Measurements from ENCODE around the gene ORC2.
"Not testable (repeated sequence)": the region's sequence is repeated elsewhere in the genome, so short reads cannot be mapped to it uniquely, and the experiment has no call there.

The ORC2 gene

DNA sequence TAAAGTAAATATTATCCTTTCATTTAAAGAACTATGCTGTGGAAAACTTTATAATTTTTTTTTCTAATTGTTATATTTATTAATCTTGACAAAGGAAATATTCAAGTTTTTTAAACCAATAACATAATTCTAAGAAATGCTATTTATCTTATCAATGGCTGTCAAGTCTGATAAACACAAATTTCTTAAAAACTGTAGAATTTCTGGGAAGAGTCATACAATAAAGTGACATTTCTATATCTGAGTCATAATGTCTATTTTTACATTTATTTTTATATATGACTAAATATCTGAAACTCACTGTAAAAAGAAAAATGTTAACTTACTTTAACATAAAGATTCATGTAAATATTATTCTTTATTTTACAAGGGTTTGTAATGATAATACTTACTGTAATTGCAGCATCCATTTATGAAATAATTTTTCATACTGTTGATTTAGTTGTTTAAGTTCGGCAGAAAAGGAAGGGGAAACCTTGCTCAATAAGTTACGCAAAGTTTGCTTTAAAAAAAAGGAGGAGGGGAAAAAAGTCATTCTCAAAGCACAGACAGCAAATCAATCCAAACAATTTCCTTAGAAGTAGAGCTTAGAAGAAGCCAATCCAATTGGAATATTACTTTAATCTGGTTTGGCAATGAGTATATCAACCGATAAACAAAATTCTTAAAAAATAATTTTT, 32.4 kb downstream of the ORC2 start:
- DNase-seq = no peak

DNA sequence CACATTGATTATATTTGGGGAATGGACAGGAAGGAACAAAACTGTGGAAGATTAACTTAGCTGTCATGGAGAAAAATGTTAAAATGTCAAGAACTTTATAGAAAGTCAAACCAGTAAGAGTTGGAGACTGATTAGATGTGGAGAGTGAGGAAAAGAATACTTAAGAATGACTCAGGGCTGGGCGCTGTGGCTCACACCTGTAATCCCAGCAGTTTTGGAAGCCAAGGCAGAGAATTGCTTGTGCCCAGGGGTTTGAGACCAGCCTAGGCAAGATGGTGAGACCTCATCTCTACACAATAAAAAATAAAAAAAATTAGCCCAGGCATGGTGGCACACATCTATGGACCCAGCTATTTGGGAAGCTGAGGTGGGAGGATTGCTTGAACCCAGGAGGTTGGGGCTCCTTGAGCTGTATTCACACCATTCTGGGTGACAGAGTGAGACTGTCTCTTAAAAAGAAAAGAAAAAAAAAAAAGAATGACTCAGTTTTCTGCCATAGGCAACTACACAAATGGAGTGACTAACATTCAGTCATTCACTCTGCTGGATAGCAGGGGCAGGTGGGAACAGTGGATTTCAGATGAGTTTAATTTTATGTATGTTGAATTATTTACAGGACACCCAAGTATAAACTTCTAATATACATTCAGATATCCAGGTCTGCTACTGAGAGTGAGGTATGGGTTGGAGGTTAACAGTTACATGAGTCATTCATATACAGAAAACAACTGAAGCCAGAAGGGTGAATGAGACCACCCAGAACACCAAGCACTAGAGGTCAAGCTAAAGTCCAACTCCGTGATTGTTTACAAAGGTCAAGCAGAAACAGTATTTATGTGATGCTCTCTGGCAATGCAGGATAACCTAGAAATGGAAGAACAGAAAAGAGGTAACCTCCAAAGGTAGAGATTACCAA, 33.9 kb downstream of the ORC2 start:
- no peak for DNase-seq

DNA sequence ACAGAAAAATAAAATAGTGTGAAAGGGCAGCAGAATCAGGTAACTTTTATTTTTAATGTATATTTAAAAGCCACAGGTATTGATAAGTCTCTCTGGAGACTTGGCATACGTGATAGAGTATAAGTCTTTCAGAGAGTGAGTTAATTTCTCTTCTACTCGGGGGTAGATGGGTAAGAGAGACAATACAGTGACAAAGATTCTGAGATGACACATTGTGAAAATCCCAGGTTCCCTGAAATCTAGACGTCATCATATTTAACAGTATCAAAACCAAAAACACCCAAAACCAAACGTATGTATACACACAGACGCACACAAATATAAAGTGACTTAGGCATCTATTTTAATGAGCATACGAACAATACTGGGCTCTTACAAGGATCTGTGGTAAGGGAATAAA, 41.0 kb downstream of the ORC2 start:
- DNase-seq = no peak

DNA sequence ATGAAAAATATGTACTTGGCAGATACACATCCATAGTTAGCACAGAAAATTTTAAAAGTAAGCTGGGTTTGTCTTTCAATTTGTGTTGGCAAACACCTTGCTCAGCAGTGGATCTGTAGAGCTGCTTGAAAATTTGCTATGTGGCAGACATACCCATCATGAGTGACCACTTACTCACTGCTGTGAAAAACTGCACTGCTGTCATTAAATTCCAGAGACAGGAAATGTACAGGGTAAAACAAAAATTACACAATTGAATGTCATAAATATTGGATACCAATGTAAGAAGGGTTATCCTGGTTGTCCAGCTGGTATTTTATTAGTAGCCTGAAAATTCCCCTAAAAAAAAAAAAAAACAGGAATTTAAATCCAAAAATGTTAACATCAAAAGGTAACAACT, 49.8 kb downstream of the ORC2 start:
- no peak for DNase-seq

DNA sequence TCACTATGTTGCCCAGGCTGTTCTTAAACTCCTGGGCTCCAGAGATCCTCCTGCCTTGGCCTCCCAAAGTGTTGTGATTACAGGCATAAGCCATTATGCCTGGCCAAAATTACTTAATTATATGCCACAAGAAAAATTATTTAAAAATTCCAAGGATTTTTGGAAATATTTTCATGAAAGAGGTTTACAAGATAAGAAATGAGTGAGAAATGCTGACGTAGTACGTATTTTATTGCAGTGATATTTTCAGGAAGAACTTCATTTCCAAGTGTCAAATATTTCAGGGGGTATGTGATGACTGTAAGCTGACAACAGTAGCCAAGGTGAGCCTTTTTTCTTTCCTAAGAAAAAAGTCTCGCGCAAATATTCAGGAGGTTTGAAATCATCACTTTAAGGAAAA, 53.5 kb downstream of the ORC2 start:
- DNase-seq = no peak

DNA sequence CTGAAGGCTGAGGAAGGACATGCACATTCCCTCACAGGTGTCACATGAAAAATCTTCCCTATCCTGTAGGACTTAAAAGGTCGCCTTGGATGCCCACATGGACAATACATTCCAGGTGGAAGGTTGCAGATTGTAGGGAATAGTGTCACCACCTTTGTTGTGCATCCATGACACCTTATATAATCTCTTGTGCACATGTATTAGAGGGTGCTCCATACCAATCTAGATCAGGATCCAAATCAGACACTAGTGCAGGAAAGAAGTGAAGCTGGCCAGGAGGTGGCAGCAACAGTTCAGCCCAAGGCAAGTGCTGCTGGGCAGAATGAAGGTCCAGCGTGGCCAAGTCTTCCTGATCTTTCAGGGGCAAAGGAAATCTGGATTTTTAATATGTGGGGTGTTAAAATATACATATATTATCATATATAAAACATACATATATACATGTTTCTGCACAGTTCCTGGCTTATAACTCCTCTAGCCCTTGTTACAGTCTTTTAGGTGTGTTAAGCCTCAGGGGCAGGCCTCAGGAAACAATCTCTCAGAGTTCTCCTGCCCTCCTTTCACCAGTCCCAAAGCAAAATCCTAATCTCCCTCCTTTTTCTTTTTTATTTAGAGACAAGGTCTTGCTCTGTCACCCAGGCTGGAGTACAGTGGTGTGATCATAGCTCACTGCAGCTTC, 57.7 kb downstream of the ORC2 start:
- DNase-seq = peak; percentile 60

DNA sequence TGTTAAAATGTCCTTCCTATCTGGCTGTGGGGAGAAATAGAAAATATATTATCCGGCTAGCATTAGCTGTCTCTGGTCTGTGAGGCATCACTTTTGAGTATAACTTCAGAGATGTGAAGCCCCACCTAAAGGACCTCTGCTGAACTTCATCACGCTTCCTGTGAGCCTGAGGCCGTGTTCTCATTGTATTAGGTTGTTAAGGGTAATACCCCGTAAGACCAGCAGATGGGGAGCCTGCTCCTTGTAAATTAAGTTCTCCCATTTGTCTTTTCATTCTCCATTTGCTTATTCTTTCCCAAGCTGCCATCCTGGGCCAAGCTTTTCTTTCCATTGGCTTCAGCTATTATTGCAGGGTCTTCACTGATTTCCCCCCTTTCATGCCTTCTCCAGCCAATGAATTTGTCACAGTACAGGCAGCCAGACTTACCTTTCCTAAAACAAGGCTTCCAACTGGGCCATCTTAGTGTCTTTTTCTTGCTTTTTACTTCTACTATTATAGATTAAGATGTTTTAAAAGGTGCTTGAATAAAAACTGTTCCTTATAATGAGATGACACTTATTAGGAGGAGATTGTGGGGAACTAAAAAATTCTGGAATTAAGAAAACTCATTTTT, 61.9 kb downstream of the ORC2 start:
- peak; percentile 85 for DNase-seq

DNA sequence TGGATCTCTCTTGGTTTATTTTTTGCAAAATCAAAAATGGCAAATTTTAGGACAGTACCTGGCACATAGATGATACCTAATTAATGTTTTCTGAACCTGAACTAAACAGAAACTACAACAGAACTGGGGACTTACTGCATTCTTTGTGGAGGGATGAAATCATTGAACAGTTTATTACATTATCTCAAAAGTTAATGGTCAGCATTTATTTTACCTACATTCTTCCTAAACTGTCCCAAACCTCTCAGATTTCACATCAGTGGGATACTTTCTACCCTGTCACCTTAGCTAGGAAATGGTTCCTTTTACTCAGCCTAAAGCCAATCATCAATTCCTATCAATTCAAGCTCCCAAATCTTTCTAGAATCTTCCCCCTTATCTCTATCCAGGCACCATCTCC, 64.0 kb downstream of the ORC2 start:
- no peak for DNase-seq

DNA sequence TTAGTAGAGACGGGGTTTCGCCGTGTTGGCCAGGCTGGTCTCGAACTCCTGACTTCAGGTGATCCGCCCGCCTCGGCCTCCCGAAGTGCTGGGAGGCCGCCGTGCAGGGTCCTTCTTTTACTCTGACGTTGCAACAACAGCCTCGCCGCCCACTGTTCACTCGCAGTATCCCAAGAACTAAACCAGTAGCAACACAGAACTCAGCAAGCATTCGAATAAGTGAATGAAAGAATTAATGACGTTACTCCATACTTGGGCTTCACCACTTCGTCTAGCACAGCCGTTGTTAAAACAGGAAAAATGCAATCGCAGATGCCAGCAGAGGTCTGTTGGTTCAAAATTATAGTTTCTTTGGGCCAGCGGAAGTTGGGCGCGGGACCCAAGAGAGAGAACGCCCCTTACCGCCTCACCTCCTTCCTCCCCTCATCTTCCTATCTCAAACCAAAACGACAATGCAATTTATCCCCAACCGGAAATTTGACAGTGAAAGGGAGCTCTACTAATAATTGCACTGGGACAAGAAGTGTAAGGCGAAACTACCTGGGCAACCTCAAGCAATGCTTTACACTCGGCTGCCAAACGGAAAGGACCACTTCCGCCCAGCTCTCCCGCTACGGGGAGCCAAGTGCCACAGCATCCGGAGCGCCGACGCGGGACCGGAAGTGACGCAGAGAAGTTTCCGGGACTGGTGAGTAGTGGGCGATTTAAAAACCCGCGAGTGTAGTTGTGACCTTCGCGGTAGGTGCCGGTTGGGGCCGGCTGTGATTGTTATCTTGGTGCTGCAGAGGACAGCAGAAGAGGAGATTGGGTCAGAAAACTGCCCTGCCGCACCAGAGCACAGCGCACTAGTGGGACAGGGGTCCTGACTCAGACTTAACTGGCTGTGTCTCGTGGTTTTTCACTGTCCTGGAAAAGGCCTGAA, 74.5 kb downstream of the ORC2 start, which contains the start of the genes NIF3L1 and PPIL3:
TSS of gene NIF3L1 (plus strand) at position 668 of the 922 bp plus-strand sequence. CDS start 2,573 bp downstream, outside the sequence.
TSS of gene PPIL3 (minus strand) at position 374 of the 922 bp plus-strand sequence. CDS start 1,462 bp downstream, outside the sequence.
- peak; percentile 97 for DNase-seq

DNA sequence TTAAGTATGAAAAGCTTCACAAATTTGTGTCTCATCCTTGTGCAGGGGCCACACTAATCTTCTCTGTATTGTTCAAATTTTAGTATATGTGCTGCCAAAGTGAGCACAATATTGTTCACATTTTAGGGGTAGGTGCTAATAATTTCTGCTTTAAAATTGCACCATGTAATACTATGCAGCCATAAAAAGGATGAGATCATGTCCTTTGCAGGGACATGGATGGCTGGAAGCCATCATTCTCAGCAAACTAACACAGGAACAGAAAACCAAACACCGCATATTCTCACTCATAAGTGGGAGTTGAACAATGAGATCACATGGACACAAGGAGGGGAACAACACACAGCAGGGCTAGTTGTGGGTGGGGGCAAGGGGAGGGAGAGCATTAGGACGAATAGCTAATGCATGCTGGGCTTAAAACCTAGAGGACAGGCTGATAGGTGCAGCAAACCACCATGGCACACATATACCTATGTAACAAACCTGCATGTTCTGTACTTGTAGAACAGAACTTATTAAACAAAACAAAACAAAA, 81.7 kb downstream of the ORC2 start:
- DNase-seq = not testable (repeated sequence)

DNA sequence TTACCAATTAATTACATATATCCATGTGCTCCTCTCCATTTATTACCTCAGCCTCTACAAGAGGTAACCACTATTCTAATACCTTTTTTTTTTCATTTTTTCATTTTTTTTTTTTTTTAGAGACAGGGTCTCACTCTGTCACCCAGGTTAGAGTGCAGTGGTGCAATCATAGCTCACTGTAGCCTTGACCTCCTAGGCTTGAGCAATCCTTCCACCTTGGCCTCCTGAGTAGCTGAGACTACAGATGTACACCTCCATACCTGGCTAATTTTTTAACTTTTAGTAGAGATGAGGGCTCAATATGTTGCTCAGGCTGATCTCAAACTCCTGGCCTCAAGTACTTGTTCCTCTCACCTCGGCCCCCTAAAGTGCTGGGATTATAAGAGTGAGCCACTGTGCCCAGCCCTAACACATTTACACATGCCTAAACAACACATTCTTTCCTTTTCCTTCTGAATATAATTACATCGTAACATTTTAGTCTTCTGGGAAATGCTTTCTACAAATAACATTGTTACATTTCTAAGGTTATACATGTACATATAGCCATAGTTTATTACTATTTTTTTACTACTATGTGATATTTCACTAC, 85.1 kb downstream of the ORC2 start:
- no peak for DNase-seq

DNA sequence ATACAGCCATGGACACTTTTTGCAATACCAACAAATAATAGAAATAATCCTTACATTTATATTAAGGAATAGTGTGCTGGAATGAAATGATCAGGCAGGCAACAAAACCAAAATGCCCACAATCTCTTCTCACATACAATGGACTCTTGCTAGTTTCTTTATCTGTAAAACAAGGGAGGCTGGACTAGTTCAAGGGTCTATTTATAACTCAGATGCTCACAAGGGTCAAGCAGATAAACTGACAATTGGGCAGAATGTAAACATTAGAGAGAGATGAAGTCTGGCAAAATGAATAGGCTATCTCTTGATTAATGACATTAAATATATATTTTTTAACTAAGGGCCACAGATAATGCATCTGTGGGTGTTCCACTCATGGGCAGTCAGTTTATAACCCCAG, 86.0 kb downstream of the ORC2 start:
- no peak for DNase-seq

DNA sequence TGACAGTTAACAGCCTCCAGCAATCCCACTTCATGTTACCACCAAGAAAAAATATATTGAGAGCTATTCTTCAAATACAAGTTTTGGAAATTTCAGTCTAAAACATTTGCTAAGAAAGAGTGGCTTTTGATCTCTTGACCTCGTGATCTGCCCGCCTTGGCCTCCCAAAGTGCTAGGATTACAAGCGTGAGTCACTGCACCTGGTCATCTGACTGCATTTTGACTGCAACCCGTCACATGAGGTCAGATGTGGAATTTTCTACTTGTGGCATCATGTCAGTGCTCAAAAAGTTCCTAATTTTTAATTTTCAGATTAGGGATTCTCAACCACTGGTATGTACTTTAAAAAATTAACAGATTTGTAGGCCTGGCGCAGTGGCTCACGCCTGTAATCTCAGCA, 89.9 kb downstream of the ORC2 start:
- no peak for DNase-seq

DNA sequence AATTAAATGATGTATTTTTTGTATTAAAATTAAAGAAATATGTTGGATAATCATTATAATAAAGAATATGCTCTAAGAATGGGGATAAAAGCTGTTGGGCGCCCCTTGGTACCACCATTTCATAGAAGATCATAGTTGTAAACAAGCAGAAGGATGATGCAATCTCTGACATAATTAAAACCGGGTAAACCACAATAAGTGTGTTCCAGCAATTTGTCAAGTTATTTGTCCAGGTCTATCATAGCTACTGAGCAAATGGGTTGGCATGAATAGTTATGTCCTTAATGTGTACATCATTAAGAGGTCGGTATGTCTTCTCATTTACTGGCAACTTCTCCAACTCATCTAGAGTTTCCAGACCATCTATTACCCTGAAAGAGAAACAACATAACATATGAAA, 92.3 kb downstream of the ORC2 start:
- DNase-seq = no peak

DNA sequence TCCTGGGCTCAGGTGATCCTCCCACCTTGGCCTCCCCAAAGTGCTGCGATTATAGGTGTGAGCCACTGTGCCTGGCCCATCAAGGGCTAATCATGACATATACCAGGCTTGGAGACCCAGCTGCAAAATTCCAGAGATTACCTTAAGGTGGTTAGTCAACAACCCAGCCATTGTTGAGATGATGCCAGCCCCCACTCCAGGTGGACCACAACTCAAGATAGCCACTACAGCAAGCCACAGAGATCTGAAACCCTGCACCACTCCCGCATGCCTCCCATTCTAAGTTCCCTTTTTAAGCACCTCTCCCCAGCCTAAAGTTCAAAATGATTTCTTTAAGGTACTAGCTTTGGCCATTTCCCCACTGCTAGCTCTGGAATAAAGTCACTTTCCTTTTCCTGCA, 94.4 kb downstream of the ORC2 start:
- no peak for DNase-seq

DNA sequence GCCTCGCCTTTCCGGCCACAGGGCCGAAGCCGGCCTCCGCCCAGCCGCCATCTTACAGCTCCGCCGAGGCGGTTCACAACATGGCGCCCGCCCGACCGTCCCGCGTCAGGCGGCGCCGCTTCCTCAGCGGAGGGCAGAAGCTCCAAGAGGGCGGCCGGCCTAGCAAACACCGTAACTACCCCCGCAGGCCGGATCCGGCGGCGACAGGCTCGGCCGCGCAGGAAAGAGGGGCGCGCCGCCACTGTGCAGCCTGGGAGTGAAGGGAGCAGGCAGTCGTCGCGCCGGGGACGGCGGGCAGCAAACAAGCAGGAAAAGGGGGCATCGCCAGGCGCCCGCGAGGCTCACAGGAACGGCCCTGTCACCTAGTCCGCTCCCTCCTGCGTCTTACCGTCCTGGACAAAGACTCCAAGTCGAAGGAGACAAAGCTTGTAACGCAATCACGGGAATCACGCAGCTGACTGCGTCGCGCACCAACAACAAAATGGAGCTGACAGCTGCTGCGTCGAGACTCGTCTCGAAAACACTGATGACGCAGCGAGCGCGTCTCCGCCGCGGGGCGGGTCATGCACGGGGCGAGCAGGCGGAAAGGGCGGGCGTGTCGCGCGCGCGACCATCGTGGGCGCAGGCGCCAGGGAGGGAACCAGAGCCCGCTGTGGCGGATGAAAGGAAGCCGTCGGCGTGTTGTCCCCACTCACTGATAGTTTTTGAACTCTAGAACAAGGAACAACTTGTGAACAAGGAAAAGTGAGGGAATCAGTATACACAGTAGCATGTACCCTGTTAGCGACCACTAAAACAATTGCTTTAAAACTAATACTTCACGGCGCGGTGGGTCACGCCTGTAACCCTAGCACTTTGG, 99.1 kb downstream of the ORC2 start, which contains the start of gene CLK1:
TSS of gene CLK1 (minus strand) at position 483 of the 859 bp plus-strand sequence. CDS start 2,796 bp downstream, outside the sequence.
- peak; percentile 97 for DNase-seq

DNA sequence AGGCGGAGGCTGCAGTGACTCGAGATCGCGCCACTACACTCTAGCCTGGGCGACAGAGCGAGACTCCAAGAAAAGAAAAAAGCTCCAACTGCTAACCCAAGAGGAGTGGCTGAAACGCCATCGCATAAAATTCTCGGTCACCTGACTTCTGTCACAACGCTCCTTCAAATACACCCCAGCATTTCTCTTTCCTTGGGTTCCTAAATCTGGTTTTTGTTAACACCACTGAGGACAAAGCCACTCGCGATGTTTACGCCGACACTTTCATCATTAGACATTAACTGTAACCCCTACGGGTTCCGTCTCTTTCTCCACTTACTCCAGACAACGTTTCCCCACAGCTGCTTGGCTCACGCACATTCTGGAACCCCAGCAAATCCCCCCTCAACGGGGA, 99.7 kb downstream of the ORC2 start:
- no peak for DNase-seq

DNA sequence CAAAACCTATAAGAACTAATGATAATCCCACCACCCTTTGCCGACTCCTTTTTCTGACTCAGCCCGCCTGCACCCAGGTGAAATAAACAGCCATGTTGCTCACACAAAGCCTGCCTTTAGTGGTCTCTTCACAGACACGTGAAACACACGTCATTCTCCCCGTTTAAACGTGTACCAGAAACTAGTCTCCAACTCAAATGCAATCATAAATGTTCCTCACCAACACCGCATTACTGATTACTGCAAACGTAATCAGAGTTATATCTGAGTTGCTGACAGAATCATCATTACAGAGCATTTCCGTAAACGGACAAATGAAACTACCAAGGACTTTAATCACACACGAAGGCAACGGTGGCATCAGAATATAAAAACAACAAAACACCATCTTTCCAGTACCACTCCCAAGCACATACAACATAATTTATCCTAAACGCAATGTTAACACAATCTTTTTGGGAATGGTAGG, 100.9 kb downstream of the ORC2 start:
- peak; percentile 74 for DNase-seq

DNA sequence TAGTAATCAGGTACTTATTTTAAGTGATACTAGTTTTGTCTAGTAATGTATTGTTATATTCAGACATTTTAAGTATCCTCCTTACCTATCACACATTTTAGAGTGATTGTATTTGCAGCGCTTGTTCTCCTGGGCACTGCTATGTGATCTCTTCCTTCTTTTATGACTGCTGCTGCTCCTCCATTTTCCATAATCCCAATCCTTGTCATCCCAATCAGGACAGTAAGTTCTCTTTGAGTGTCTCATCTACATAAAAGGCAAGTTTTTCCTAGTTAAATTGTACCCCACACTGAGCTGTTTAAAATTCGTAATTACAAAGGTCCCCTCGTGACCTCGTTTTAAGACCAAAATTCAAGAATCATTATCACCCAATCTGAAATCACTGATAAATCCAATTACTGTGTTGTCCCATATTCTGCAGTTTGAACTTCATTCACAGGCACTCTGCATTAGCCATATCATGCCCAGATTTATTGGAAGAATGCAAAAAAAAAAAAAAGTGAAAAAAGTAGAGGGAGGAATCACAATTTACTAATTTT, 101.8 kb downstream of the ORC2 start:
- no peak for DNase-seq

All from CD4-positive, alpha-beta T cell treated with Interleukin-12 subunit alpha and Interleukin-12 subunit beta, for 1 hour (primary cell).